IMR-90 (cell line): ENCODE data around the gene CD69. TPM values are rescaled to one million over a fixed set of nuclear protein-coding genes. Genes with fewer than 3 reads are reported as not detected.

Source experiments
- ATAC-seq: fragments of 200-7000 bp; cut with Tn5 transposase; 2 replicates; pipeline ENCODE4 v1.9.1; 2020; ENCODE audit warnings: low read depth, mild to moderate bottlenecking, moderate library complexity
- BruUV-seq: library from RNA; stranded (reverse); fragments of 400-500 nt; replicated peaks from 2 replicates; lab custom pipeline; 2021; lab: Mats Ljungman, UMichigan
- CTCF ChIA-PET: fragments of 300-600 bp; formaldehyde crosslinking; extraction: SDS; loops from one replicate; lab custom pipeline; 2021; ENCODE audit warnings: antibody characterized with exemption; lab: Yijun Ruan, JAX
- POLR2A ChIA-PET: fragments of 300-600 bp; sonication (Branson Sonifier 250); formaldehyde crosslinking; loops from one replicate; lab custom pipeline; 2022; ENCODE audit warnings: antibody characterized with exemption; ENCODE audit not compliant: unreplicated experiment; lab: Charles Lee
- DNase-seq: peaks from one replicate; pipeline ENCODE4 v3.0.0; 2013
- H2AFZ ChIP-seq: replicated peaks from 2 replicates; pipeline ENCODE3; 2013; ENCODE audit warnings: low read length, mild to moderate bottlenecking; ENCODE audit not compliant: poor library complexity
- H2AK5ac ChIP-seq: 2 replicates; pipeline ENCODE4 v1.6.1; 2013; ENCODE audit warnings: low read depth, low read length, inconsistent platforms
- H2AK9ac ChIP-seq: replicated peaks from 2 replicates; pipeline ENCODE3; 2013; ENCODE audit warnings: mild to moderate bottlenecking, low read depth, low read length, moderate library complexity; ENCODE audit not compliant: poor library complexity
- H2BK120ac ChIP-seq: 2 replicates; pipeline ENCODE4 v1.6.1; 2013; ENCODE audit warnings: low read depth, low read length, inconsistent platforms
- H2BK15ac ChIP-seq: 3 replicates; pipeline ENCODE4 v1.6.1; 2013; ENCODE audit warnings: low read depth, low read length, inconsistent platforms
- H2BK20ac ChIP-seq: 2 replicates; pipeline ENCODE4 v1.6.1; 2013; ENCODE audit warnings: low read depth, mild to moderate bottlenecking, inconsistent platforms, low read length, moderate library complexity
- H2BK5ac ChIP-seq: 2 replicates; pipeline ENCODE4 v1.6.1; 2013; ENCODE audit warnings: mild to moderate bottlenecking, low read depth, low read length, inconsistent platforms; ENCODE audit not compliant: poor library complexity, severe bottlenecking
- H3K14ac ChIP-seq: replicated peaks from 2 replicates; pipeline ENCODE4 v1.6.1; 2013; ENCODE audit warnings: low read depth, low read length, inconsistent platforms
- H3K18ac ChIP-seq: 2 replicates; pipeline ENCODE4 v1.6.1; 2013; ENCODE audit warnings: low read depth, low read length, control low read depth
- H3K23ac ChIP-seq: 2 replicates; pipeline ENCODE4 v1.6.1; 2013; ENCODE audit warnings: low read depth, low read length, inconsistent platforms
- H3K27ac ChIP-seq: 2 replicates; pipeline ENCODE4 v1.5.1; 2013; ENCODE audit warnings: mild to moderate bottlenecking, control low read depth, low read length; ENCODE audit not compliant: insufficient read depth
- H3K27me3 ChIP-seq: 2 replicates; pipeline ENCODE4 v1.6.1; 2013; ENCODE audit warnings: low read length; ENCODE audit not compliant: control insufficient read depth, insufficient read depth
- H3K36me3 ChIP-seq: 2 replicates; pipeline ENCODE4 v1.6.1; 2013; ENCODE audit warnings: low read length, mixed read lengths; ENCODE audit not compliant: control insufficient read depth, insufficient read depth
- H3K4ac ChIP-seq: 2 replicates; pipeline ENCODE4 v1.6.1; 2013; ENCODE audit warnings: low read depth, low read length, inconsistent platforms
- H3K4me1 ChIP-seq: 2 replicates; pipeline ENCODE4 v1.6.1; 2013; ENCODE audit warnings: low read length, mixed read lengths; ENCODE audit not compliant: control insufficient read depth, insufficient read depth
- H3K4me2 ChIP-seq: 2 replicates; pipeline ENCODE4 v1.6.1; 2013; ENCODE audit warnings: low read depth, mild to moderate bottlenecking, control low read depth, low read length, moderate library complexity
- H3K4me3 ChIP-seq: 2 replicates; pipeline ENCODE4 v1.5.1; 2013; ENCODE audit warnings: low read depth, mild to moderate bottlenecking, control low read depth, low read length, moderate library complexity; ENCODE audit not compliant: insufficient read depth
- H3K56ac ChIP-seq: 2 replicates; pipeline ENCODE4 v1.6.1; 2013; ENCODE audit warnings: low read length, inconsistent platforms; ENCODE audit not compliant: insufficient read depth; ENCODE audit errors: extremely low read depth
- H3K79me1 ChIP-seq, 2 experiments: 2 replicates each; pipeline ENCODE4 v1.6.1; 2013; ENCODE audit warnings: low read length in 2 of 2, inconsistent platforms in 1 of 2, low read depth in 1 of 2
- H3K9ac ChIP-seq: 2 replicates; pipeline ENCODE4 v1.6.1; 2013; ENCODE audit warnings: low read depth, low read length, control low read depth
- H3K9me1 ChIP-seq: 2 replicates; pipeline ENCODE4 v1.6.1; 2013; ENCODE audit warnings: low read length, inconsistent platforms; ENCODE audit not compliant: insufficient read depth
- H3K9me3 ChIP-seq: 2 replicates; pipeline ENCODE4 v1.6.1; 2013; ENCODE audit warnings: low read length; ENCODE audit not compliant: control insufficient read depth, insufficient read depth
- H4K20me1 ChIP-seq: 2 replicates; pipeline ENCODE4 v1.6.1; 2013; ENCODE audit warnings: low read length, inconsistent platforms; ENCODE audit not compliant: insufficient read depth
- H4K5ac ChIP-seq: 2 replicates; pipeline ENCODE4 v1.6.1; 2013; ENCODE audit warnings: mild to moderate bottlenecking, low read depth, low read length, control low read depth
- H4K8ac ChIP-seq, 2 experiments: 2 replicates each; pipeline ENCODE4 v1.6.1; 2013; ENCODE audit warnings: low read depth in 2 of 2, low read length in 2 of 2, control low read depth in 1 of 2, inconsistent platforms in 1 of 2
- H4K91ac ChIP-seq: 2 replicates; pipeline ENCODE4 v1.6.1; 2013; ENCODE audit warnings: low read depth, low read length, inconsistent platforms; ENCODE audit not compliant: insufficient read depth
- BHLHE40 ChIP-seq: fragments of 150-350 bp; IDR thresholded peaks from 2 replicates; pipeline ENCODE4 v1.6.1; 2016; ENCODE audit warnings: mild to moderate bottlenecking, low read depth, low read length
- ELK1 ChIP-seq: fragments of 150-350 bp; IDR thresholded peaks from 2 replicates; pipeline ENCODE4 v1.6.1; 2016; ENCODE audit warnings: low read depth, mild to moderate bottlenecking, low read length, moderate library complexity, borderline replicate concordance
- FOS ChIP-seq: fragments of 150-350 bp; IDR thresholded peaks from 2 replicates; pipeline ENCODE4 v1.6.1; 2016; ENCODE audit warnings: low read depth, low read length
- MAZ ChIP-seq: IDR thresholded peaks from 2 replicates; pipeline ENCODE4 v1.6.1; 2012; ENCODE audit warnings: low read depth, mild to moderate bottlenecking, low read length, improper control_type of control experiment, moderate library complexity, borderline replicate concordance
- RAD21 ChIP-seq: IDR thresholded peaks from 2 replicates; pipeline ENCODE4 v1.6.1; 2012; ENCODE audit warnings: low read length, improper control_type of control experiment
- WGBS, 2 experiments: methylation state at CpG; one replicate each; pipeline versions ENCODE4 v1.1.5 to v1.1.7; 2013; ENCODE audit warnings: missing lambda C conversion rate in 2 of 2; ENCODE audit not compliant: insufficient read length in 1 of 2; ENCODE audit errors: extremely low coverage in 2 of 2; 5-methylcytosine and 5-hydroxymethylcytosine counted together
- dilution Hi-C: fragments of 300-500 bp; cut with HindIII; formaldehyde crosslinking; loops from one replicate; pipeline ENCODE4 v1.14.3; 2018; ENCODE audit warnings: low sequenced_read_pairs; ENCODE audit not compliant: unreplicated experiment
- in situ Hi-C: fragments of 300-500 bp; cut with MboI; formaldehyde crosslinking; loops from 3 replicates; pipeline ENCODE4 v1.14.3; 2019; ENCODE audit warnings: low sequenced_read_pairs, inconsistent platforms, mixed read lengths
- intact Hi-C: fragments of 100-400 bp; cut with micrococcal nuclease; formaldehyde crosslinking; loops from 2 replicates; pipeline ENCODE4 v1.10.0; 2022
- polyA plus RNA-seq, 3 experiments: library from polyadenylated mRNA; depleted of rRNA; stranded (reverse); fragments of >200 nt; gene quantifications; 2 replicates each; pipeline ENCODE4 v1.2.3, GENCODE V29; 2012; ENCODE audit warnings: low replicate concordance in 1 of 3
- total RNA-seq: library from RNA; depleted of rRNA; stranded (reverse); fragments of >200 nt; gene quantifications from 2 replicates; pipeline ENCODE4 v1.2.3, GENCODE V29; 2012

CD69 gene
- total and polyA plus RNA-seq, 2 of the 4 experiments (the other 2 are of a cell fraction): not detected

- H3K36me3 ChIP-seq: no peaks in the 10 kb centered on the region
- H3K9me1 ChIP-seq: no peaks in the 10 kb centered on the region
- WGBS, 2 experiments: no CpG with 5 or more reads among the region's 1 CpG
- no peaks in the 10 kb centered on the region for H3K9me3 ChIP-seq
- no peak overlapping the region for H2BK5ac ChIP-seq
- H3K18ac ChIP-seq: no peak overlapping the region
- H4K91ac ChIP-seq: no peak overlapping the region
- H3K27ac ChIP-seq: no peak overlapping the region
- TF ChIP-seq ELK1: no peak
- no peak for TF ChIP-seq BHLHE40
- no peak for TF ChIP-seq FOS
- no peak for TF ChIP-seq MAZ
- TF ChIP-seq RAD21: no peak
- no peak overlapping the region for H4K5ac ChIP-seq
- no peak overlapping the region for H3K23ac ChIP-seq
- H3K4me1 ChIP-seq: no peaks in the 10 kb centered on the region
- no peak overlapping the region for H2AK9ac ChIP-seq
- no TSS peak for BruUV-seq
- H3K4ac ChIP-seq: no peak overlapping the region
- no peak overlapping the region for H3K56ac ChIP-seq
- no peak overlapping the region for H2BK120ac ChIP-seq
- dilution Hi-C loops (no loop called here), in situ Hi-C loops (no loop called here), intact Hi-C loops (no loop called here)
- H4K20me1 ChIP-seq: no peaks in the 10 kb centered on the region
- no peak overlapping the region for H4K8ac ChIP-seq
- no peak overlapping the region for H3K4me2 ChIP-seq
- DNase-seq (no peak), ATAC-seq (no peak)
- no peak overlapping the region for H3K4me3 ChIP-seq
- CTCF ChIA-PET: interaction anchor here (1.0 kb wide), 1 partner anchor 10 kb away, joined by 3 read pairs; no protein-coding TSS in a partner anchor
- no peak overlapping the region; the same call in 1 of the 2 replicates for H2BK20ac ChIP-seq
- H2BK15ac ChIP-seq: no peak overlapping the region
- no peak overlapping the region for H2AFZ ChIP-seq
- H3K14ac ChIP-seq: peak overlapping the region; percentile 77; the same call in 1 of the 2 replicates
- no peaks in the 10 kb centered on the region for H3K27me3 ChIP-seq
- no peak overlapping the region for H2AK5ac ChIP-seq
- H3K9ac ChIP-seq: no peak overlapping the region
- POLR2A ChIA-PET: interaction anchor here (0.6 kb wide), 1 partner anchor 137 kb away, joined by 3 read pairs; no protein-coding TSS in a partner anchor
- H3K79me1 ChIP-seq: no peaks in the 10 kb centered on the region
Measured at GRCh38 chr12:9760120-9760519, 581 bp downstream of the CD69 start.
